ENCODE data around the gene PARN.

Gene PARN

GRCh38 chr16:14564861-14565687 is 65.0 kb downstream of the PARN start:
- no peak for TF ChIP-seq EZH2phosphoT487 (IDR thresholded peaks at IDR 0.05; ENCODE audit: borderline replicate concordance, low read length)
- no peak for TF ChIP-seq CTCF (IDR thresholded peaks at IDR 0.05; ENCODE audit: low read depth, low read length, poor library complexity, severe bottlenecking)
- Histone ChIP-seq H3K27ac (ENCODE audit: low read depth, low read length) (no peak overlapping the region), H3K9me3 (ENCODE audit: control insufficient read depth, insufficient read depth, low read length) (no peaks in the 10 kb centered on the region), H3K79me2 (ENCODE audit: control insufficient read depth, low read length) (peaks cover 54% of the 10 kb centered on the region), H3K27me3 (ENCODE audit: control insufficient read depth, low read length) (no peaks in the 10 kb centered on the region), H3K9me2 (replicated peaks; ENCODE audit: control insufficient read depth, low read length) (no peaks in the 10 kb centered on the region), H3K36me3 (ENCODE audit: control insufficient read depth, low read length) (peaks cover 71% of the 10 kb centered on the region), H4K20me1 (ENCODE audit: control insufficient read depth, insufficient read depth, low read depth, low read length) (no peaks in the 10 kb centered on the region), H3K4me1 (ENCODE audit: control insufficient read depth, low read length) (no peaks in the 10 kb centered on the region), H3K4me3 (ENCODE audit: low read length) (no peak overlapping the region), H3K4me2 (ENCODE audit: low read length) (no peak overlapping the region), H3F3A (ENCODE audit: control insufficient read depth, insufficient read depth) (no peaks in the 10 kb centered on the region)

GRCh38 chr16:14564323-14564722 is 65.7 kb downstream of the PARN start:
- no peak overlapping the region for H3K4me3 ChIP-seq (ENCODE audit: low read length)

GRCh38 chr16:14562691-14563491 is 67.2 kb downstream of the PARN start:
- no peaks in the 10 kb centered on the region for H3K27me3 ChIP-seq (ENCODE audit: control insufficient read depth, low read length)
- no peaks in the 10 kb centered on the region for H3K4me1 ChIP-seq (ENCODE audit: control insufficient read depth, low read length)
- no peak overlapping the region for H3K4me2 ChIP-seq (ENCODE audit: low read length)

More at GRCh38 chr16:14564323-14564722, 65.7 kb downstream of the PARN start:
- Histone ChIP-seq H3K27me3 (ENCODE audit: control insufficient read depth, low read length) (no peaks in the 10 kb centered on the region), H3K9me3 (ENCODE audit: control insufficient read depth, insufficient read depth, low read length) (no peaks in the 10 kb centered on the region), H3F3A (ENCODE audit: control insufficient read depth, insufficient read depth) (no peaks in the 10 kb centered on the region), H3K27ac (ENCODE audit: low read depth, low read length) (no peak overlapping the region), H3K36me3 (ENCODE audit: control insufficient read depth, low read length) (peaks cover 74% of the 10 kb centered on the region), H3K79me2 (ENCODE audit: control insufficient read depth, low read length) (peaks cover 56% of the 10 kb centered on the region), H4K20me1 (ENCODE audit: control insufficient read depth, insufficient read depth, low read depth, low read length) (no peaks in the 10 kb centered on the region), H3K4me2 (ENCODE audit: low read length) (no peak overlapping the region), H3K9me2 (replicated peaks; ENCODE audit: control insufficient read depth, low read length) (no peaks in the 10 kb centered on the region), H3K4me1 (ENCODE audit: control insufficient read depth, low read length) (no peaks in the 10 kb centered on the region)
- TF ChIP-seq EZH2phosphoT487 (IDR thresholded peaks at IDR 0.05; ENCODE audit: borderline replicate concordance, low read length) (no peak), CTCF (IDR thresholded peaks at IDR 0.05; ENCODE audit: low read depth, low read length, poor library complexity, severe bottlenecking) (no peak)

More at GRCh38 chr16:14562691-14563491, 67.2 kb downstream of the PARN start:
- H4K20me1 ChIP-seq (ENCODE audit: control insufficient read depth, insufficient read depth, low read depth, low read length), result no peaks in the 10 kb centered on the region
- no peak overlapping the region for H3K4me3 ChIP-seq (ENCODE audit: low read length)
- peaks cover 54% of the 10 kb centered on the region for H3K79me2 ChIP-seq (ENCODE audit: control insufficient read depth, low read length)
- no peak for TF ChIP-seq CTCF (IDR thresholded peaks at IDR 0.05; ENCODE audit: low read depth, low read length, poor library complexity, severe bottlenecking)
- TF ChIP-seq EZH2phosphoT487 (IDR thresholded peaks at IDR 0.05; ENCODE audit: borderline replicate concordance, low read length), result no peak
- H3K27ac ChIP-seq (ENCODE audit: low read depth, low read length), result no peak overlapping the region
- no peaks in the 10 kb centered on the region for H3K9me3 ChIP-seq (ENCODE audit: control insufficient read depth, insufficient read depth, low read length)
- H3K9me2 ChIP-seq (replicated peaks; ENCODE audit: control insufficient read depth, low read length), result no peaks in the 10 kb centered on the region
- H3K36me3 ChIP-seq (ENCODE audit: control insufficient read depth, low read length), result peaks cover 76% of the 10 kb centered on the region
- no peaks in the 10 kb centered on the region; the same call in 1 of the 2 replicates for H3F3A ChIP-seq (ENCODE audit: control insufficient read depth, insufficient read depth)

Measured in DOHH2 (cell line).